Left lung (tissue), 10 donors: ENCODE results near the gene AGXT2. TPM values are rescaled to one million over a fixed set of nuclear protein-coding genes. Genes with fewer than 3 reads are reported as not detected.

Experiments
- ATAC-seq: fragments of 200-7000 bp; cut with Tn5 transposase; one replicate; pipeline ENCODE4 v1.9.1; 2020; ENCODE audit warnings: moderate library complexity
- DNase-seq, 4 donors: peaks; one replicate each; pipeline ENCODE4 v3.0.0-alpha.2; 2013 to 2020
- H3K27ac ChIP-seq, 2 donors: fragments of 200-600 bp; sonication (generic) in 1 of 2; one replicate each; pipeline versions ENCODE4 v1.5.0 to v1.8.0; 2020 to 2021
- H3K27me3 ChIP-seq, 2 donors: fragments of 200-600 bp; sonication (generic) in 1 of 2; one replicate each; pipeline versions ENCODE4 v1.5.0 to v1.8.0; 2020 to 2021
- H3K36me3 ChIP-seq, 2 donors: fragments of 200-600 bp; sonication (generic) in 1 of 2; one replicate each; pipeline versions ENCODE4 v1.5.0 to v1.8.0; 2020 to 2021
- H3K4me1 ChIP-seq, 2 donors: fragments of 200-600 bp; one replicate each; pipeline ENCODE4 v1.8.0; 2021
- H3K4me3 ChIP-seq, 2 donors: fragments of 200-600 bp; sonication (generic) in 1 of 2; one replicate each; pipeline versions ENCODE4 v1.5.0 to v1.8.0; 2020 to 2021; ENCODE audit warnings: mild to moderate bottlenecking in 1 of 2
- H3K9me3 ChIP-seq, 2 donors: fragments of 200-600 bp; sonication (generic) in 1 of 2; one replicate each; pipeline versions ENCODE4 v1.5.0 to v1.8.0; 2020 to 2021
- CTCF ChIP-seq, 2 donors: fragments of 200-600 bp; sonication (generic) in 1 of 2; IDR thresholded peaks; one replicate each; pipeline versions ENCODE4 v1.5.0 to v1.8.0; 2021; ENCODE audit warnings: antibody characterized with exemption in 2 of 2
- intact Hi-C, 2 donors: fragments of 100-400 bp; cut with DNase I; formaldehyde crosslinking; loops; one replicate each; pipeline versions ENCODE4 v1.11.2 to v1.14.2; 2022
- polyA plus RNA-seq, 6 donors: library from polyadenylated mRNA; unstranded; fragments of 120-200 nt; gene quantifications; one replicate each; pipeline ENCODE4 v1.2.1, GENCODE V29; 2013; ENCODE audit not compliant: insufficient read length in 6 of 6
- total RNA-seq, 2 donors: library from RNA; stranded (reverse); fragmentation: NEBNext Ultra II Directional; extraction: Animal tissue kit (Norgen Biotek cat#: 25700); gene quantifications; one replicate each; pipeline ENCODE4 v1.2.1, GENCODE V29; 2021
- donor health status: DM: no; HTN: yes; CAD: no.
- donor health status: DM: no; HTN: no; CAD: no.

AGXT2 gene
- total and polyA plus RNA-seq, 8 donors: 0.11 to 0.55 (median 0.18) TPM; not detected in 3

GRCh38 chr5:35058374-35058788 lies 10.6 kb upstream of the AGXT2 start:
- no peaks in the 10 kb centered on the region for H3K4me1 ChIP-seq
- H3K27ac ChIP-seq: no peak overlapping the region
- intact Hi-C loops: no loop called here
- no peaks in the 10 kb centered on the region for H3K9me3 ChIP-seq
- ATAC-seq: no peak
- DNase-seq: no peak
- no peak for TF ChIP-seq CTCF (IDR thresholded peaks at IDR 0.05)
- H3K27me3 ChIP-seq: no peaks in the 10 kb centered on the region
- H3K4me3 ChIP-seq: no peak overlapping the region
- H3K36me3 ChIP-seq: no peaks in the 10 kb centered on the region

- TF ChIP-seq CTCF (IDR thresholded peaks at IDR 0.05): no peak
- H3K27ac ChIP-seq: no peak overlapping the region
These were observed 8.9 kb upstream of the AGXT2 start for GRCh38 chr5:35056686-35057085.

GRCh38 chr5:35052838-35053237 lies 5.1 kb upstream of the AGXT2 start:
- Histone ChIP-seq H3K4me3 (no peak overlapping the region), H3K9me3 (no peaks in the 10 kb centered on the region), H3K27me3 (no peaks in the 10 kb centered on the region), H3K36me3 (no peaks in the 10 kb centered on the region), H3K4me1 (no peaks in the 10 kb centered on the region), H3K27ac (no peak overlapping the region)
- intact Hi-C loops: no loop called here
- TF ChIP-seq CTCF (IDR thresholded peaks at IDR 0.05): no peak
- no peak for DNase-seq
- ATAC-seq: no peak

More at GRCh38 chr5:35056686-35057085, 8.9 kb upstream of the AGXT2 start:
- H3K36me3 ChIP-seq: no peaks in the 10 kb centered on the region
- H3K4me3 ChIP-seq: no peak overlapping the region
- no peaks in the 10 kb centered on the region for H3K4me1 ChIP-seq
- intact Hi-C loops: no loop called here
- H3K27me3 ChIP-seq: no peaks in the 10 kb centered on the region
- DNase-seq (no peak), ATAC-seq (no peak)
- H3K9me3 ChIP-seq: no peaks in the 10 kb centered on the region

GRCh38 chr5:35050541-35051126 lies 2.9 kb upstream of the AGXT2 start:
- intact Hi-C loops: no loop called here
- Histone ChIP-seq H3K36me3 (no peaks in the 10 kb centered on the region), H3K4me3 (no peak overlapping the region), H3K4me1 (no peaks in the 10 kb centered on the region), H3K9me3 (no peaks in the 10 kb centered on the region), H3K27me3 (no peaks in the 10 kb centered on the region), H3K27ac (no peak overlapping the region)
- DNase-seq (no peak), ATAC-seq (no peak)
- TF ChIP-seq CTCF (IDR thresholded peaks at IDR 0.05): no peak

GRCh38 chr5:35048910-35049309 lies 1.2 kb upstream of the AGXT2 start:
- no peak overlapping the region for H3K27ac ChIP-seq
- intact Hi-C loops: no loop called here
- ATAC-seq: no peak

More at GRCh38 chr5:35048910-35049309, 1.2 kb upstream of the AGXT2 start:
- no peak for DNase-seq
- no peak overlapping the region for H3K4me3 ChIP-seq
- no peaks in the 10 kb centered on the region for H3K36me3 ChIP-seq
- TF ChIP-seq CTCF (IDR thresholded peaks at IDR 0.05): no peak
- no peaks in the 10 kb centered on the region for H3K27me3 ChIP-seq
- H3K9me3 ChIP-seq: no peaks in the 10 kb centered on the region
- H3K4me1 ChIP-seq: no peaks in the 10 kb centered on the region
